B cell (primary cell): ENCODE measurements around the gene RTP4. TPM values are rescaled to one million over a fixed set of nuclear protein-coding genes. Genes with fewer than 3 reads are reported as not detected.

Source experiments
- ATAC-seq: fragments of 200-7000 bp; cut with Tn5 transposase; one replicate; pipeline ENCODE4 v1.10.0; 2021; ENCODE audit warnings: low read depth, mild to moderate bottlenecking, moderate number of reproducible peaks, moderate library complexity
- CTCF ChIA-PET: fragments of 350-600 bp; sonication (Branson Sonifier 250); formaldehyde crosslinking; loops from one replicate; lab custom pipeline; 2021; ENCODE audit warnings: antibody characterized with exemption, inconsistent platforms; lab: Charles Lee
- POLR2A ChIA-PET: fragments of 350-600 bp; sonication (Branson Sonifier 250); formaldehyde crosslinking; loops from one replicate; lab custom pipeline; 2021; ENCODE audit warnings: antibody characterized with exemption; lab: Charles Lee
- DNase-seq: peaks from one replicate; pipeline ENCODE4 v3.0.0; 2013
- H2AFZ ChIP-seq: 2 replicates; pipeline ENCODE4 v1.6.1; 2012; ENCODE audit warnings: mild to moderate bottlenecking, low read depth, low read length; ENCODE audit not compliant: insufficient read depth, poor library complexity, severe bottlenecking
- H3K27ac ChIP-seq, 2 donors: 1 replicate in 1 of 2; 2 replicates in 1 of 2; pipeline ENCODE4 v1.5.1; 2012 to 2013; ENCODE audit warnings: low read length in 2 of 2, mild to moderate bottlenecking in 2 of 2, moderate library complexity in 1 of 2
- H3K27me3 ChIP-seq, 4 experiments: fragments of 200-600 bp in 1 of 4; sonication (generic) in 1 of 4; replicated peaks in 1 of 4; 1 replicate in 2 of 4; 2 replicates in 2 of 4; pipeline versions ENCODE4 v1.6.1 to v1.7.0; 2013 to 2016; ENCODE audit warnings: low read length in 3 of 4, mild to moderate bottlenecking in 2 of 4, mixed read lengths in 1 of 4, moderate library complexity in 1 of 4; ENCODE audit not compliant: insufficient read depth in 4 of 4, control insufficient read depth in 3 of 4; ENCODE audit errors: control extremely low read depth in 1 of 4
- H3K36me3 ChIP-seq, 2 experiments: replicated peaks in 1 of 2; 1 replicate in 1 of 2; 2 replicates in 1 of 2; pipeline versions ENCODE4 v1.6.1 to v1.7.1; 2013; ENCODE audit warnings: low read length in 1 of 2; ENCODE audit not compliant: insufficient read depth in 2 of 2, control insufficient read depth in 1 of 2; ENCODE audit errors: control extremely low read depth in 1 of 2, extremely low read depth in 1 of 2
- H3K4me1 ChIP-seq, 2 donors: fragments of 200-600 bp in 1 of 2; sonication (generic) in 1 of 2; 1 replicate in 1 of 2; 2 replicates in 1 of 2; pipeline versions ENCODE4 v1.5.1 to v1.6.1; 2013 to 2017; ENCODE audit warnings: low read length in 2 of 2; ENCODE audit not compliant: control insufficient read depth in 2 of 2, insufficient read depth in 2 of 2
- H3K4me2 ChIP-seq: replicated peaks from 2 replicates; pipeline ENCODE3; 2012; ENCODE audit warnings: mild to moderate bottlenecking, low read depth, low read length; ENCODE audit not compliant: poor library complexity, severe bottlenecking
- H3K4me3 ChIP-seq, 5 experiments: fragments of 200-600 bp in 1 of 5; sonication (generic) in 1 of 5; 1 replicate in 3 of 5; 2 replicates in 2 of 5; pipeline versions ENCODE4 v1.5.1 to v1.7.0; 2011 to 2016; ENCODE audit warnings: low read length in 4 of 5, mild to moderate bottlenecking in 4 of 5, low read depth in 2 of 5, control low read depth in 1 of 5, moderate library complexity in 1 of 5; ENCODE audit not compliant: insufficient read depth in 1 of 5; ENCODE audit errors: control extremely low read depth in 1 of 5, extremely low read depth in 1 of 5
- H3K79me2 ChIP-seq: fragments of 200-600 bp; sonication (generic); one replicate; pipeline ENCODE4 v1.6.0; 2016; ENCODE audit warnings: low read length; ENCODE audit not compliant: control insufficient read depth, insufficient read depth
- H3K9ac ChIP-seq: fragments of 200-600 bp; sonication (generic); 2 replicates; pipeline ENCODE4 v1.6.1; 2017; ENCODE audit warnings: mild to moderate bottlenecking, low read length, moderate library complexity
- H3K9me3 ChIP-seq, 3 donors: one replicate each; pipeline versions ENCODE4 v1.6.1 to v1.7.1; 2013; ENCODE audit warnings: low read length in 2 of 3; ENCODE audit not compliant: control insufficient read depth in 2 of 3, insufficient read depth in 1 of 3; ENCODE audit errors: control extremely low read depth in 1 of 3
- H4K20me1 ChIP-seq: 2 replicates; pipeline ENCODE4 v1.6.0; 2012; ENCODE audit warnings: mild to moderate bottlenecking, low read length; ENCODE audit not compliant: insufficient read depth, control insufficient read depth, poor library complexity, severe bottlenecking
- H3K27ac Mint-ChIP-seq: one replicate; pipeline ENCODE4 v1.8.0; 2021; ENCODE audit warnings: mixed read lengths
- H3K27me3 Mint-ChIP-seq: one replicate; pipeline ENCODE4 v1.8.0; 2021; ENCODE audit warnings: mixed read lengths
- H3K4me1 Mint-ChIP-seq: one replicate; pipeline ENCODE4 v1.8.0; 2021; ENCODE audit warnings: mixed read lengths
- H3K4me3 Mint-ChIP-seq: one replicate; pipeline ENCODE4 v1.8.0; 2021; ENCODE audit warnings: mixed read lengths
- H3K9me3 Mint-ChIP-seq: one replicate; pipeline ENCODE4 v1.8.0; 2022; ENCODE audit warnings: mixed read lengths; ENCODE audit not compliant: insufficient read depth
- EZH2 ChIP-seq: IDR thresholded peaks from 2 replicates; pipeline ENCODE4 v1.6.1; 2012; ENCODE audit warnings: borderline replicate concordance, low read depth, mild to moderate bottlenecking, moderate library complexity, low read length; ENCODE audit not compliant: insufficient read depth, poor library complexity, severe bottlenecking
- WGBS: methylation state at CpG from one replicate; pipeline ENCODE4 v1.1.5; 2013; ENCODE audit warnings: missing lambda C conversion rate; ENCODE audit not compliant: insufficient coverage; 5-methylcytosine and 5-hydroxymethylcytosine counted together
- intact Hi-C: fragments of 100-400 bp; cut with micrococcal nuclease; formaldehyde crosslinking; loops from one replicate; pipeline ENCODE4 v1.10.0; 2022
- polyA plus RNA-seq: library from polyadenylated mRNA; depleted of rRNA; stranded (reverse); fragments of >200 nt; gene quantifications from 2 replicates; pipeline ENCODE4 v1.2.3, GENCODE V29; 2012
- total RNA-seq, 2 donors: library from RNA; stranded (reverse); fragments of 120-200 nt in 1 of 2; gene quantifications; 1 replicate in 1 of 2; 2 replicates in 1 of 2; pipeline versions ENCODE4 v1.2.3 to v1.2.4, GENCODE V29; 2013 to 2022
- TF ChIP-seq, protein P1 (sequence below): fragments of 200-600 bp; IDR thresholded peaks from one replicate; pipeline ENCODE4 v1.8.0; 2022; ENCODE audit warnings: antibody characterized with exemption, mild to moderate bottlenecking

The RTP4 gene
- total and polyA plus RNA-seq, 2 donors (not counting 1 experiment from before 2014, with no cell fraction given): 1.0 to 6.7 TPM

DNA sequence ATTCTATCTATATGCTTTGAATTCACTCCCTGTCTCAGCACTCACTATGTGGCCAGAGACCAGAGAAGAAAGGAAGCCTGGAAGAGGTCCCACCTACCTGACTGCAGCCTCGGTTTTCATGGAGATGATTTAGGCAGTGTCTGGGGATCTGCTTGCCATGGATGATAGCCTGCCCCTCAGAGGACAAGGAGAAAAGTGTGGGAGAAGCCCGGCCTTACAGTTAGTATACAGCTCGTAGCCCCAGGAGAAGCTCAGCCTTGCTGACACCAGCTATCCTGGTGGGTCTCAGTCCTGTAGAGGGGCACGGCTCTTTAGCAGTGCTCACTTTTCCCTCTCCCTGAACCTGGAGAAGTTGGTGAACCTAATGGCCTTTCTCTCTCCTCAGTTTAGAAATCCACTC, 25.9 kb upstream of the RTP4 start:
- H3K9ac ChIP-seq: no peak overlapping the region
- H3K27ac ChIP-seq: no peak overlapping the region
- H4K20me1 ChIP-seq: no peaks in the 10 kb centered on the region
- Mint-ChIP-seq H3K27me3 (peaks cover 38% of the 10 kb centered on the region), H3K4me3 (no peak overlapping the region), H3K9me3 (no peaks in the 10 kb centered on the region), H3K27ac (no peak overlapping the region), H3K4me1 (no peaks in the 10 kb centered on the region)
- H3K4me1 ChIP-seq: no peaks in the 10 kb centered on the region
- no peak overlapping the region for H3K4me3 ChIP-seq
- H3K36me3 ChIP-seq: no peaks in the 10 kb centered on the region
- CTCF ChIA-PET: no interaction called here
- DNase-seq: no peak
- H3K27me3 ChIP-seq: peaks cover 0 to 10% (median 0%) of the 10 kb centered on the region in 4 experiments
- no peak for ATAC-seq
- H3K9me3 ChIP-seq: no peaks in the 10 kb centered on the region
- no peak overlapping the region for H2AFZ ChIP-seq
- H3K79me2 ChIP-seq: no peaks in the 10 kb centered on the region
- no peak overlapping the region for H3K4me2 ChIP-seq
- POLR2A ChIA-PET: no interaction called here
- 84% methylated on average over 4 of the region's 4 CpGs for WGBS
- TF ChIP-seq, protein P1, sequence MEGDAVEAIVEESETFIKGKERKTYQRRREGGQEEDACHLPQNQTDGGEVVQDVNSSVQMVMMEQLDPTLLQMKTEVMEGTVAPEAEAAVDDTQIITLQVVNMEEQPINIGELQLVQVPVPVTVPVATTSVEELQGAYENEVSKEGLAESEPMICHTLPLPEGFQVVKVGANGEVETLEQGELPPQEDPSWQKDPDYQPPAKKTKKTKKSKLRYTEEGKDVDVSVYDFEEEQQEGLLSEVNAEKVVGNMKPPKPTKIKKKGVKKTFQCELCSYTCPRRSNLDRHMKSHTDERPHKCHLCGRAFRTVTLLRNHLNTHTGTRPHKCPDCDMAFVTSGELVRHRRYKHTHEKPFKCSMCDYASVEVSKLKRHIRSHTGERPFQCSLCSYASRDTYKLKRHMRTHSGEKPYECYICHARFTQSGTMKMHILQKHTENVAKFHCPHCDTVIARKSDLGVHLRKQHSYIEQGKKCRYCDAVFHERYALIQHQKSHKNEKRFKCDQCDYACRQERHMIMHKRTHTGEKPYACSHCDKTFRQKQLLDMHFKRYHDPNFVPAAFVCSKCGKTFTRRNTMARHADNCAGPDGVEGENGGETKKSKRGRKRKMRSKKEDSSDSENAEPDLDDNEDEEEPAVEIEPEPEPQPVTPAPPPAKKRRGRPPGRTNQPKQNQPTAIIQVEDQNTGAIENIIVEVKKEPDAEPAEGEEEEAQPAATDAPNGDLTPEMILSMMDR: no peak
- TF ChIP-seq EZH2: no peak
- intact Hi-C loops: no loop called here

DNA sequence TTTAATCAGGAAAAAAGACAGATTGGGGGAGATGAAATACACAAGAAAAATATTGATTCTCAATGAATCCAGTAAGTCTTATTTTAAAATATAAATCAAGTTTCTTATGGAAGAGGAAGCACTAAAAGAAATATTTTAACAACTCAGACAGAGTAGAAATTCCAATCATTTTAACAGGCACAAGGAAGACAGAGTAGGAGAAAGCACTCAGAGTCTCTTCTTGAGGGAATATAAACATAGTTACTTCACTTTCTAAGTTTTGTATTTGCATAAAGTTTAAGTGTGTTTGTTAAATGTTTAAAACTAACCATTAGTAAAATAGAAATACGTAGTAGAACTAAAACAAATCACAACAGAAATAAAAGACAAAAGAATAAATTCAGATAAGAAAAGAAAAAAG, 24.5 kb upstream of the RTP4 start:
- no peaks in the 10 kb centered on the region for H4K20me1 ChIP-seq
- Mint-ChIP-seq H3K27ac (no peak overlapping the region), H3K4me3 (no peak overlapping the region), H3K9me3 (no peaks in the 10 kb centered on the region), H3K27me3 (peaks cover 25% of the 10 kb centered on the region), H3K4me1 (no peaks in the 10 kb centered on the region)
- H3K27ac ChIP-seq: no peak overlapping the region
- H3K4me2 ChIP-seq: no peak overlapping the region
- POLR2A ChIA-PET: no interaction called here
- no CpG with 5 or more reads among the region's 1 CpG for WGBS
- H3K27me3 ChIP-seq: peaks cover 0 to 7% (median 0%) of the 10 kb centered on the region in 4 experiments
- no peaks in the 10 kb centered on the region for H3K36me3 ChIP-seq
- no peaks in the 10 kb centered on the region for H3K9me3 ChIP-seq
- CTCF ChIA-PET: interaction anchor here (0.7 to 0.9 kb wide), 2 partner anchors 24 to 63 kb away, joined by 3 read pairs; no protein-coding TSS in a partner anchor
- no peak overlapping the region for H2AFZ ChIP-seq
- H3K4me3 ChIP-seq: no peak overlapping the region
- intact Hi-C loops: no loop called here
- no peaks in the 10 kb centered on the region for H3K79me2 ChIP-seq
- ATAC-seq (no peak), DNase-seq (no peak)
- TF ChIP-seq EZH2: no peak
- TF ChIP-seq, protein P1: no peak
- H3K9ac ChIP-seq: no peak overlapping the region
- H3K4me1 ChIP-seq: no peaks in the 10 kb centered on the region
